Measurements from ENCODE around the gene GUCD1. TPM values are rescaled to one million over a fixed set of nuclear protein-coding genes. Genes with fewer than 3 reads are reported as not detected.

GUCD1 gene
- total and polyA plus RNA-seq, 2 of the 8 experiments (the other 6 are each of a cell fraction or from before 2014, with no cell fraction given), result 85.2 to 128 TPM

GRCh38 chr22:24532075-24532474, 22.9 kb downstream of the GUCD1 start:
- CTCF ChIA-PET (ENCODE audit: partially characterized antibody), result interaction anchor here (1.4 to 1.5 kb wide), 2 partner anchors 8 to 110 kb away, joined by 3 to 5 read pairs; no protein-coding TSS in a partner anchor
- no peaks in the 10 kb centered on the region for H3K79me1 ChIP-seq (ENCODE audit: low read depth, low read length)
- no peak overlapping the region for H3K4me3 ChIP-seq (ENCODE audit: extremely low read depth in 1 of 4, insufficient read depth in 2 of 4, low read depth in 3 of 4, low read length in 4 of 4)
- H3K27ac ChIP-seq (ENCODE audit: low read depth, low read length), result no peak overlapping the region
- H4K8ac ChIP-seq (ENCODE audit: extremely low read depth, insufficient read depth, low read length), result no peak overlapping the region
- H2BK15ac ChIP-seq (ENCODE audit: low read length), result no peak overlapping the region
- H2BK120ac ChIP-seq (replicated peaks; ENCODE audit: low read depth, low read length), result no peak overlapping the region
- 89% methylated on average over 1 of the region's 1 CpG; no CpG with 5 or more reads in 1 of the 2 experiments for WGBS, 2 experiments (ENCODE audit: extremely low coverage in 1 of 2, insufficient coverage in 1 of 2, insufficient read length in 1 of 2, insufficient replicate concordance in 2 of 2, low coverage in 1 of 2, low lambda C conversion rate in 2 of 2, missing lambda C conversion rate in 1 of 2)
- DNase-seq (ENCODE audit: low read depth in 1 of 2, low spot score in 2 of 2) (no peak), FAIRE-seq (no peak)
- no peak overlapping the region for H3K4ac ChIP-seq (replicated peaks; ENCODE audit: insufficient read length, low read depth, low read length)
- no peak overlapping the region for H3K23ac ChIP-seq (ENCODE audit: insufficient read length)
- POLR2A ChIA-PET (ENCODE audit: partially characterized antibody), result no interaction called here
- no peaks in the 10 kb centered on the region for H3K36me3 ChIP-seq (ENCODE audit: control insufficient read depth in 2 of 4, insufficient read depth in 4 of 4, low read length in 3 of 4)
- H3K79me2 ChIP-seq (ENCODE audit: control insufficient read depth in 1 of 2, insufficient read depth in 2 of 2, low read length in 2 of 2), result no peaks in the 10 kb centered on the region
- no peaks in the 10 kb centered on the region for H4K20me1 ChIP-seq (replicated peaks in 1 of 2; ENCODE audit: control insufficient read depth in 1 of 2, insufficient read depth in 2 of 2, low read length in 2 of 2)
- H3K23me2 ChIP-seq (ENCODE audit: low read depth, low read length), result no peaks in the 10 kb centered on the region
- H4K5ac ChIP-seq (ENCODE audit: insufficient read length, low read depth, low read length), result no peak overlapping the region
- no peak overlapping the region for H3K18ac ChIP-seq (ENCODE audit: extremely low read depth, low read length)
- H2AK5ac ChIP-seq (ENCODE audit: low read depth, low read length), result no peak overlapping the region
- H3K4me1 ChIP-seq (replicated peaks in 1 of 4; ENCODE audit: control insufficient read depth in 3 of 4, insufficient read depth in 4 of 4, low read length in 3 of 4), result no peaks in the 10 kb centered on the region
- no peak overlapping the region for H2BK20ac ChIP-seq (ENCODE audit: low read length)
- H3K56ac ChIP-seq (replicated peaks; ENCODE audit: insufficient read length, low read depth, low read length), result no peak overlapping the region
- no peak for TF ChIP-seq SP1 (IDR thresholded peaks at IDR 0.05; ENCODE audit: low read depth, low read length)
- no peak for TF ChIP-seq CBX5 (IDR thresholded peaks at IDR 0.05; ENCODE audit: low read depth, low read length)
- no peak for TF ChIP-seq BCL11A (IDR thresholded peaks at IDR 0.05; ENCODE audit: low read depth in 2 of 2, low read length in 2 of 2)
- TF ChIP-seq CREB1 (IDR thresholded peaks at IDR 0.05), result no peak
- TF ChIP-seq TEAD4 (IDR thresholded peaks at IDR 0.05; ENCODE audit: low read depth, low read length), result no peak
- no peak for TF ChIP-seq JUND (IDR thresholded peaks at IDR 0.05; ENCODE audit: low read length)
- no peak for TF ChIP-seq CHD1 (IDR thresholded peaks at IDR 0.05; ENCODE audit: low read depth, low read length)
- no peak overlapping the region for H2BK12ac ChIP-seq (ENCODE audit: low read depth, low read length)
- no peak overlapping the region for H3K4me2 ChIP-seq (ENCODE audit: insufficient read depth in 1 of 2, low read depth in 2 of 2, low read length in 2 of 2)
- no peak overlapping the region for H3K14ac ChIP-seq (ENCODE audit: insufficient read length)
- H2AFZ ChIP-seq (ENCODE audit: low read length), result no peak overlapping the region
- no peak overlapping the region for H2BK5ac ChIP-seq (ENCODE audit: low read depth, low read length)
- no peak overlapping the region for H3K9ac ChIP-seq (replicated peaks in 1 of 4; ENCODE audit: extremely low read depth in 1 of 4, low read depth in 3 of 4, low read length in 3 of 4)
- H3K27me3 ChIP-seq (replicated peaks in 1 of 4; ENCODE audit: control insufficient read depth in 3 of 4, extremely low read depth in 1 of 4, insufficient read depth in 3 of 4, low read length in 3 of 4), result no peaks in the 10 kb centered on the region; a peak in 1 of 7 replicates
- H3K9me3 ChIP-seq (ENCODE audit: insufficient read depth in 2 of 2, low read depth in 1 of 2, low read length in 1 of 2), result no peaks in the 10 kb centered on the region
- H4K91ac ChIP-seq (replicated peaks; ENCODE audit: insufficient read length, low read length), result no peak overlapping the region
